SK-N-SH (cell line): ENCODE measurements around the gene CREB3L1.

Experiments used
- ELF1 ChIP-seq: IDR thresholded peaks from 2 replicates; pipeline ENCODE4 v1.4.0; 2012
- EZH2phosphoT487 ChIP-seq: fragments of 200-600 bp; sonication (generic); IDR thresholded peaks from 2 replicates; pipeline ENCODE4 v1.6.1; 2017; ENCODE audit warnings: low read depth, mixed run types, mild to moderate bottlenecking, antibody characterized with exemption, moderate library complexity, borderline replicate concordance
- FOXM1 ChIP-seq: IDR thresholded peaks from 2 replicates; pipeline ENCODE4 v1.4.0; 2012; ENCODE audit warnings: low read depth, mild to moderate bottlenecking
- MAX ChIP-seq: IDR thresholded peaks from 2 replicates; pipeline ENCODE4 v1.4.0; 2012; ENCODE audit warnings: low read depth
- RAD21 ChIP-seq: IDR thresholded peaks from 2 replicates; pipeline ENCODE4 v1.6.1; 2012; ENCODE audit warnings: mild to moderate bottlenecking, low read length
- TAF1 ChIP-seq: IDR thresholded peaks from 2 replicates; pipeline ENCODE4 v1.6.1; 2012; ENCODE audit warnings: low read depth, mild to moderate bottlenecking, low read length, moderate library complexity, borderline replicate concordance
- TF ChIP-seq, protein P1 (sequence below): fragments of 200-600 bp; sonication (generic); IDR thresholded peaks from 2 replicates; pipeline ENCODE4 v1.6.1; 2017; ENCODE audit warnings: antibody characterized with exemption, mild to moderate bottlenecking, moderate library complexity

- TF ChIP-seq RAD21 (no peak), EZH2phosphoT487 (no peak), MAX (no peak), ELF1 (no peak), FOXM1 (no peak), TAF1 (no peak)
- TF ChIP-seq, protein P1, sequence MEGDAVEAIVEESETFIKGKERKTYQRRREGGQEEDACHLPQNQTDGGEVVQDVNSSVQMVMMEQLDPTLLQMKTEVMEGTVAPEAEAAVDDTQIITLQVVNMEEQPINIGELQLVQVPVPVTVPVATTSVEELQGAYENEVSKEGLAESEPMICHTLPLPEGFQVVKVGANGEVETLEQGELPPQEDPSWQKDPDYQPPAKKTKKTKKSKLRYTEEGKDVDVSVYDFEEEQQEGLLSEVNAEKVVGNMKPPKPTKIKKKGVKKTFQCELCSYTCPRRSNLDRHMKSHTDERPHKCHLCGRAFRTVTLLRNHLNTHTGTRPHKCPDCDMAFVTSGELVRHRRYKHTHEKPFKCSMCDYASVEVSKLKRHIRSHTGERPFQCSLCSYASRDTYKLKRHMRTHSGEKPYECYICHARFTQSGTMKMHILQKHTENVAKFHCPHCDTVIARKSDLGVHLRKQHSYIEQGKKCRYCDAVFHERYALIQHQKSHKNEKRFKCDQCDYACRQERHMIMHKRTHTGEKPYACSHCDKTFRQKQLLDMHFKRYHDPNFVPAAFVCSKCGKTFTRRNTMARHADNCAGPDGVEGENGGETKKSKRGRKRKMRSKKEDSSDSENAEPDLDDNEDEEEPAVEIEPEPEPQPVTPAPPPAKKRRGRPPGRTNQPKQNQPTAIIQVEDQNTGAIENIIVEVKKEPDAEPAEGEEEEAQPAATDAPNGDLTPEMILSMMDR: peak; percentile 56
These were observed 45.3 kb downstream of the CREB3L1 start for GRCh38 chr11:46322759-46323158.
